ENCODE data around the gene KEL.

Gene KEL

DNA sequence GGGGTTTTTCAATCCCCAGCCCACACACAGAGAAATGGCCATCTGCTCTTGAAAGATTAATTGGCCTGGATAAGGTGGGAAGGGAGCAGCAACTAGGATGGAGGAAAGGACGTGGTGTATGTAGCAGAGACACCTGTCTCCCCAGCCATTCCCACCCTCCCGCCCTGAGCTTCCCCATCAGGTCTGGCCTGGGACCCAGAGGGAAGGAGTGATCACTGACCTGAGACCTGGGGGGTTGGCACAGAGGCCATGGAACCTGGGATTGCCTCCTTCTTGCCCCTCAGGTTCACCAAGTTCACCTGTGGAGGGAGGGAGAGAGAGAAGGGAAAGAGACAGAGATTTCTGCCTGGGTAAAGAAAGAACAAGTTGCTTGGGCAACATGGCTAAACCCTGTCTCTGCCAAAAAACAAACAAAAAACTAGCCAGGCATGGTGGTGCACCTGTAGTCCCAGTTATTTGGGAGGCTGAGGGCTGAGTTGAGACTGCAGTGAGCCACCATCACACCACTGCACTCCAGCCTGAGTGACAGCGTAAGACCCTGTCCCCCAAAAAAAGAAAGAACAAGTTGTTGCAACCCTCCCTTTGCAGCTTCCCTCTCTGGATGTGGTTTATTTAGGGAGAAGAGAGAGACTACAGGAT lies 65.3 kb downstream of the KEL start:
- DNase-seq: no peak

DNA sequence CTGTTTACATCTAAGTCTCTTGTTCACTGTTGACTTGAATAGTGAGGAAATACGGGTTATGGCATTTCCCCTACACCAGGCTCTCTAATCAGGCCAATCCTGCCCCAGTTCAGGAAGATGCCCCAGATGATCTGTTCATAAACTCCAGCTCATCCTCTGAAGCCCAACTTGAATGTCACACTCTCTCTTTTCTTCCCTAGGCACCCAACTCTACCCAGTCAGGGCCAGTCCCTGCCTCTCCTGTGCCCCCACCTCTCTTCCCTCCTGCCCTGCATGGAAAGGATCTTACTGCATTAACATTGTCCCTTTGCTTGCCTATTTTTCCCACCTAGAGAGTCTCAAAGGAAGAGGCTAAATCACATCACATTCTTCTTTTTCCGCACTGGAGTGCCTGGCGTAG lies 66.0 kb downstream of the KEL start:
- no peak for DNase-seq

DNA sequence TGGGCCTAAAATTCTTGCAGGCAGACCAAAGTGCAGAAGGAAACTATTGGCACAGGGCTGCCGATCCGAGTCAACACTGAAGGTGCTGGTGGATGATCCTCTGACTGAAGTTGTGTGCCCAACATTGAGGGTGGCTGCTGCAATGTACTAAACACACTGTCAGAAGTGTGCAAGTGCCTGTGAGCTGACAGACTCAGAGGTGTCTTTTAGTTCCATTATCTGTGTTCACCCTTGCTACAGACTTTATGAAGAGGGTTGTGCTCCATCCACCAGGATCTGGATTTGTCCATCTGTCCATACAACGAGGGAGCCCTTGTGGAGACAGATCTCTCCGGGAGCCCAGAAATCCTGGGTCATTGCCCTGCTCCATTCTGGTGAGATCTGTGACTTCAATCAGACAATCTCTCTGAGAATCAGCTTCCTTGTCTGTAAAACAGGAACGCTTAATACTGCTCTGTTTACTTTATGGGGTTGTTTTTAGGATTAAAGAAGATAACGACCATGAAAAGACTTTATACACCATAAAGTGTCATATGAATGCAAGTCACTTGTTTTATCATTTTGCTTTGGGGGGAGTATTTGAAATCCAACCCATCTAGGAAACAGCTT lies 67.1 kb downstream of the KEL start:
- DNase-seq: no peak

DNA sequence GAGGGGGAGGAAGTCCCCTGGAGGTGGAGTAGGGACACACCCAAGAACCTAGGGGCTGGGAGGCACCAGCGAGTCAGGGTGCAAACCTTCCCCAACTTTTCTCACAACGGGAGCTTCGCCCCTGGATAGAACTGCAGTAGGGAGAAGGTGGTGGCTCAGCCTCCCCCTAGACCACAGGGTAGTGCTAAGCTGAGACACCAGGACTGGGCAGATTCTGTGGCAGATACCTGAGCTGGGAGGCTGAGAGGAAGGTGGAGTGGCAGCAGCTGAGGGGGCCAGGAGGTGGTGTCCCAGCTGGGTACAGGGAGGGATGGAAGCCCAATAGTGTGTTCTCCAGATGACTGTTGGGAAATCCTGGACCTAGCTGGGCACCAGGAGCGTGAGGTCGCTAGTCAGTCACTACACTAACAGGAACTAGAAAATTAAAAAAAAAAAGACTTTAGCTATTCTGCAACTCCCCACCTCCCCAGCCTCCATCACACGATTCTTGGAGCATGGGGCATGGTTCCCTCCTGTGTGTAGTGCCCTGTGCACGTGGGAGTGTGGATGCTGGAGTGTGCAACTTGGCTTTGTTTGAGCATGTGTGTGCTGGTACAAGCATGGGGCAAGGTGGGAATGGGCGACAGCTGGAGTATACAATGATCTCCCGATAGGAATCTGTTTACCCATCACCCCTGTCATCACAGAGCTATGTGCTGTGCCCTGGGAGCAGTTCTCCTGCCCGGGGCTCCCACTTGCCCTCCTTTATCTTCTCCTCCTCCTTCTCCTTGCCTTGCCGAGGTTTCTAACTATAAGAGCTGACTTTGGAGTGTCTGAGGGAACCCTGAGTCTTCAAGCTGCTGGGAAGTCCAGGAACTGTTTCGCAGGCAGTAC lies 67.8 kb downstream of the KEL start:
- DNase-seq: no peak

GRCh38 chr7:142892951-142893350 lies 69.2 kb downstream of the KEL start:
- no peak for DNase-seq

DNA sequence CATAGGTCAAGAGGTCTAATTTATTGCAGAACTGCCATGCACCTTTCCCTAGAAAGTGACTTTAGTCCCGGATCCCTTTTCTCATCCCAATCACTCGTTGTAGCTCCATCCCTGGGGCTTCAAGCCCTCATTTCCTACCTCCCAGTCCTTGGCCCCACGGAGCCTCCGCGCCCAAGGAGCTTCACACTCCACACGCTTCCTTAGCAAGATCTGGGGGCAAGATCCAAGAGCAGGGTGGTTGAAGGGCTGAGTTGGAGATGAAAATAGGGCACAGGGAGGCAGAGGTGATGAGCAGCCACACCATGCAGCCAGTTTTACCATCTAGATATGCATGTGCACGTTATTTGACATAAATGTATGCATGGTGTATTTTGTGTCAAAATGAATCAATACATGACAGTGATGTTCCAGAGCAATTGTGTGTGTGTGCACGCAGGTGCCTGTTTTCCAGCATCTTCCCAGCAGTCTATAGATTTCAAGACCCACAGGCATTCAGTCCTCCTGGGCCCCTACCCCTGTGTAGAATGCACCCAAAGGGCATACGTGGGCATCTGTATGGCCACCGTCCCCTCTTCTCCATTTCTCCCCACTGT lies 70.6 kb downstream of the KEL start:
- DNase-seq: no peak

Data from amniotic stem cell (primary cell).